GM12878 (cell line): Measurements from ENCODE around the gene LRRC51. TPM values are rescaled to one million over a fixed set of nuclear protein-coding genes. Genes with fewer than 3 reads are reported as not detected.

Source experiments
- ATAC-seq: fragments of 200-7000 bp; cut with Tn5 transposase; 3 replicates; pipeline ENCODE4 v1.9.1; 2020; ENCODE audit warnings: mild to moderate bottlenecking, moderate library complexity
- BruUV-seq: library from RNA; stranded (reverse); fragments of 400-500 nt; replicated peaks from 2 replicates; lab custom pipeline; 2021; lab: Mats Ljungman, UMichigan
- CTCF ChIA-PET: fragments of 300-600 bp; sonication (Branson Sonifier 250); formaldehyde crosslinking; extraction: SDS; loops from one replicate; lab custom pipeline; 2021; ENCODE audit warnings: inconsistent platforms; lab: Yijun Ruan, JAX
- POLR2A ChIA-PET: fragments of 350-600 bp; formaldehyde crosslinking; extraction: SDS; loops from one replicate; lab custom pipeline; 2021; ENCODE audit warnings: inconsistent platforms; lab: Charles Lee
- RAD21 ChIA-PET: fragments of 300-600 bp; sonication (Branson Sonifier 250); formaldehyde crosslinking; loops from one replicate; lab custom pipeline; 2023; ENCODE audit warnings: antibody characterized with exemption; ENCODE audit not compliant: unreplicated experiment; lab: Charles Lee
- SMC1A ChIA-PET: fragments of 300-600 bp; sonication (Branson Sonifier 250); formaldehyde crosslinking; loops from one replicate; lab custom pipeline; 2023; ENCODE audit not compliant: unreplicated experiment, uncharacterized antibody; lab: Charles Lee
- DNase-seq: peaks from one replicate; pipeline ENCODE4 v3.0.0-alpha.2; 2011; ENCODE audit warnings: low read depth, low spot score
- FAIRE-seq: peaks from 3 replicates; lab custom pipeline; 2011; peaks lifted over from hg19 to GRCh38; lab: Jason Lieb, UNC
- H2AFZ ChIP-seq: 2 replicates; pipeline ENCODE4 v1.6.0; 2011; ENCODE audit warnings: low read depth, low read length, control low read depth; ENCODE audit not compliant: control insufficient read depth
- H3K27ac ChIP-seq: 2 replicates; pipeline ENCODE4 v1.5.1; 2011; ENCODE audit warnings: control low read depth; ENCODE audit not compliant: control insufficient read depth, insufficient read depth
- H3K27me3 ChIP-seq, 2 experiments: replicated peaks in 1 of 2; 2 replicates each; pipeline versions ENCODE4 v1.6.0 to v1.6.1; 2011; ENCODE audit warnings: low read length in 1 of 2; ENCODE audit not compliant: control insufficient read depth in 2 of 2, insufficient read depth in 2 of 2
- H3K36me3 ChIP-seq, 2 experiments: 2 replicates each; pipeline ENCODE4 v1.5.1; 2011; ENCODE audit warnings: low read length in 1 of 2; ENCODE audit not compliant: control insufficient read depth in 2 of 2, insufficient read depth in 2 of 2
- H3K4me1 ChIP-seq: 2 replicates; pipeline ENCODE4 v1.6.1; 2011; ENCODE audit warnings: mild to moderate bottlenecking, low read length, moderate library complexity, mixed read lengths; ENCODE audit not compliant: control insufficient read depth, insufficient read depth
- H3K4me2 ChIP-seq: 2 replicates; pipeline ENCODE4 v1.6.0; 2011; ENCODE audit warnings: control low read depth; ENCODE audit not compliant: control insufficient read depth, insufficient read depth
- H3K4me3 ChIP-seq: fragments of 200-600 bp; sonication (generic); 2 replicates; pipeline ENCODE4 v1.5.1; 2016
- H3K79me2 ChIP-seq: 2 replicates; pipeline ENCODE4 v1.6.0; 2011; ENCODE audit warnings: low read length; ENCODE audit not compliant: control insufficient read depth, insufficient read depth
- H3K9ac ChIP-seq: 2 replicates; pipeline ENCODE4 v1.8.0; 2011; ENCODE audit warnings: low read length, control low read depth, mixed read lengths; ENCODE audit not compliant: control insufficient read depth, insufficient read depth
- H3K9me3 ChIP-seq: replicated peaks from 3 replicates; pipeline ENCODE4 v1.5.1; 2011; ENCODE audit warnings: mild to moderate bottlenecking, low read length; ENCODE audit not compliant: control insufficient read depth, insufficient read depth
- H4K20me1 ChIP-seq: 2 replicates; pipeline ENCODE4 v1.6.0; 2011; ENCODE audit not compliant: control insufficient read depth, insufficient read depth
- CBX3 ChIP-seq: fragments of 200-600 bp; sonication (generic); IDR thresholded peaks from 2 replicates; pipeline ENCODE4 v1.6.1; 2016; ENCODE audit warnings: low read depth, borderline replicate concordance
- CHD1 ChIP-seq: IDR thresholded peaks from 2 replicates; pipeline ENCODE4 v1.6.1; 2012; ENCODE audit warnings: low read depth, low read length, improper control_type of control experiment
- CREB1 ChIP-seq: IDR thresholded peaks from 2 replicates; pipeline ENCODE4 v1.6.1; 2012; ENCODE audit warnings: low read depth, mild to moderate bottlenecking, inconsistent platforms
- HCFC1 ChIP-seq: fragments of 150-350 bp; IDR thresholded peaks from 2 replicates; pipeline ENCODE4 v1.6.1; 2014; ENCODE audit warnings: low read length
- NRF1 ChIP-seq: conservative IDR thresholded peaks from 2 replicates; pipeline ENCODE4 v1.6.1; 2011; ENCODE audit warnings: mild to moderate bottlenecking, low read depth, low read length, improper control_type of control experiment
- PAX5 ChIP-seq: IDR thresholded peaks from 2 replicates; pipeline ENCODE4 v1.6.1; 2011; ENCODE audit warnings: low read depth, low read length, borderline replicate concordance
- POLR2AphosphoS5 ChIP-seq: IDR thresholded peaks from 2 replicates; pipeline ENCODE4 v1.6.1; 2011; ENCODE audit warnings: mild to moderate bottlenecking, low read length, inconsistent platforms
- RELA ChIP-seq: fragments of 450-650 bp; IDR thresholded peaks from 2 replicates; pipeline ENCODE4 v1.8.0; 2014; ENCODE audit warnings: borderline replicate concordance; ENCODE audit not compliant: partially characterized antibody
- SPI1 ChIP-seq: IDR thresholded peaks from 2 replicates; pipeline ENCODE4 v1.6.1; 2011; ENCODE audit warnings: low read depth, mild to moderate bottlenecking, low read length, moderate library complexity, borderline replicate concordance; ENCODE audit not compliant: insufficient read depth
- TCF12 ChIP-seq: IDR thresholded peaks from 2 replicates; pipeline ENCODE4 v1.6.1; 2011; ENCODE audit warnings: low read depth, mild to moderate bottlenecking, low read length
- ZSCAN29 ChIP-seq: fragments of 450-650 bp; IDR thresholded peaks from 2 replicates; pipeline ENCODE4 v1.6.1; 2017; ENCODE audit warnings: mild to moderate bottlenecking, moderate library complexity
- WGBS: methylation state at CpG from one replicate; pipeline ENCODE4 v1.1.6; 2016; ENCODE audit warnings: low lambda C conversion rate; ENCODE audit not compliant: insufficient replicate concordance, insufficient coverage; ENCODE audit errors: missing lambda C conversion rate; 5-methylcytosine and 5-hydroxymethylcytosine counted together
- in situ Hi-C: fragments of 300-500 bp; cut with MboI; formaldehyde crosslinking; loops from 9 replicates; pipeline ENCODE4 v1.14.3; 2018; ENCODE audit warnings: mixed read lengths
- intact Hi-C: fragments of 100-400 bp; cut with micrococcal nuclease; formaldehyde crosslinking; loops from one replicate; pipeline ENCODE4 v1.14.2; 2022; ENCODE audit not compliant: unreplicated experiment
- polyA plus RNA-seq, 11 experiments: library from polyadenylated mRNA; depleted of rRNA in 4 of 11; unstranded in 6 of 11; stranded (reverse) in 5 of 11; fragments of >200 nt; fragmentation: Nextera tagmentation in 4 of 11; fragmentation: Illumina TruSeq in 1 of 11; extraction: Ambion mirVana in 4 of 11; extraction: Trizol in 1 of 11; gene quantifications; 1 replicate in 1 of 11; 2 replicates in 10 of 11; pipeline versions ENCODE4 v1.2.1 to v1.2.3, GENCODE V29; 2011 to 2016; ENCODE audit warnings: inconsistent platforms in 2 of 11, missing spikeins in 2 of 11, low read depth in 1 of 11
- total RNA-seq, 4 experiments: library from RNA; depleted of rRNA in 3 of 4; stranded (reverse); fragments of >200 nt in 3 of 4; fragmentation: Illumina TruSeq in 1 of 4; extraction: Trizol in 1 of 4; gene quantifications; 2 replicates each; pipeline versions ENCODE4 v1.2.1 to v1.2.3, GENCODE V29; 2013 to 2021
- TF ChIP-seq, protein P1 (sequence below): fragments of 450-650 bp; IDR thresholded peaks from 2 replicates; pipeline ENCODE4 v1.6.1; 2014; ENCODE audit warnings: mild to moderate bottlenecking

Gene LRRC51
- total and polyA plus RNA-seq, 10 of the 15 experiments (the other 5 are each of a cell fraction or from before 2014, with no cell fraction given) = 2.6 to 8.6 (median 5.4) TPM

DNA sequence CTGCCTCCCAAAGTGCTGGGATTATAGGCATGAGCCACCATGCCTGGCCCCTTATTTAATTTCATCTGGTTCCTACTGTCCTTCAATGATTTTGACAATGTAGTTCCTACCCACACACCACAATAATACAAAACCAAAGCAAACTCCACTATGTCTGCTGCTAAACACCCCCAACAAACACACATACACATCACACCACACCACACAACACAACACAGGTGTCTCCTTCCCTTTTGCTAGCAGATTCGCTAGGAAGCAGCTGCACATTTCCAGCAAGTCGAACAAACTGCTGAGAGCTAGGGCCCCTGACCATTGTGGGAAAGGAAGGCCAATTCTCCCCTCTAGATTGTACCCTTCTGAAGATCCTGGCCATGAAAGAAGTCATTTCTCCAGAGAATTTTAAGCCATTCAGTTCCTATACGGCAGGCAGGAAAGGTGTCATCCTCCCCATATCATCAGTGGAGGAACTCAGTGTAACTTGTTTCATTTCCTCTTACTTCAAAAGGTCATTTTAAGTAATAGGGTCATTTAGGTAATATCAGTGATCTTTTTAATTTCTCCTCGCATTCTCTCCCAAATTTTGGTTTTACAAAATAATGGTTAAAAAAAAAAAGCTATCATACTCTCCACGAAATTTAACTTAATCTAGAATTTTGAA is 18.8 kb upstream of the LRRC51 start:
- 72% methylated on average over 5 of the region's 5 CpGs for WGBS
- FAIRE-seq (no peak), ATAC-seq (peak; percentile 54; the same call in 2 of the 3 replicates), DNase-seq (no peak)
- no peak overlapping the region for H3K4me3 ChIP-seq
- no peak overlapping the region; the same call in 1 of the 2 replicates for H3K27ac ChIP-seq
- ChIA-PET POLR2A (interaction anchor here (0.6 to 1.8 kb wide), 6 partner anchors 8 to 20 kb away, joined by 3 to 7 read pairs (median 4); no protein-coding TSS in a partner anchor), RAD21 (interaction anchor here (0.6 to 2.6 kb wide), 3 partner anchors 23 to 83 kb away, joined by 3 to 9 read pairs (median 4); no protein-coding TSS in a partner anchor), CTCF (interaction anchor here (0.8 to 2.1 kb wide), 4 partner anchors 13 to 36 kb away, joined by 3 to 9 read pairs (median 3); no protein-coding TSS in a partner anchor), SMC1A (interaction anchor here (1.0 to 1.6 kb wide), 2 partner anchors 13 to 23 kb away, joined by 3 to 4 read pairs; no protein-coding TSS in a partner anchor)
- H4K20me1 ChIP-seq = no peaks in the 10 kb centered on the region
- H3K27me3 ChIP-seq = no peaks in the 10 kb centered on the region
- H3K4me1 ChIP-seq = no peaks in the 10 kb centered on the region
- H3K79me2 ChIP-seq = peaks cover 3% of the 10 kb centered on the region
- H2AFZ ChIP-seq = no peak overlapping the region
- intact Hi-C loops (no loop called here), in situ Hi-C loops (no loop called here)
- no peak overlapping the region for H3K9ac ChIP-seq
- no peak overlapping the region for H3K4me2 ChIP-seq
- TF ChIP-seq ZSCAN29 = no peak
- no peak for TF ChIP-seq PAX5
- TF ChIP-seq CBX3 = no peak
- TF ChIP-seq HCFC1 = no peak
- TF ChIP-seq, protein P1, sequence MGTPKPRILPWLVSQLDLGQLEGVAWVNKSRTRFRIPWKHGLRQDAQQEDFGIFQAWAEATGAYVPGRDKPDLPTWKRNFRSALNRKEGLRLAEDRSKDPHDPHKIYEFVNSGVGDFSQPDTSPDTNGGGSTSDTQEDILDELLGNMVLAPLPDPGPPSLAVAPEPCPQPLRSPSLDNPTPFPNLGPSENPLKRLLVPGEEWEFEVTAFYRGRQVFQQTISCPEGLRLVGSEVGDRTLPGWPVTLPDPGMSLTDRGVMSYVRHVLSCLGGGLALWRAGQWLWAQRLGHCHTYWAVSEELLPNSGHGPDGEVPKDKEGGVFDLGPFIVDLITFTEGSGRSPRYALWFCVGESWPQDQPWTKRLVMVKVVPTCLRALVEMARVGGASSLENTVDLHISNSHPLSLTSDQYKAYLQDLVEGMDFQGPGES = no peak
- no peak for TF ChIP-seq NRF1
- TF ChIP-seq RELA = no peak
- no peak for TF ChIP-seq POLR2AphosphoS5
- TF ChIP-seq TCF12 = no peak
- TF ChIP-seq SPI1 = peak; percentile 60; the same call in 1 of the 2 replicates
- TF ChIP-seq CHD1 = no peak
- TF ChIP-seq CREB1 = 0 out of 2 replicates have a peak, but pooled peaks have one; percentile 18
- BruUV-seq = no TSS peak
- H3K36me3 ChIP-seq = peaks cover 1 to 10% of the 10 kb centered on the region in 2 experiments; a peak in 3 of 4 replicates
- no peaks in the 10 kb centered on the region for H3K9me3 ChIP-seq
